T47D (cell line): ENCODE data around the gene SLC7A9.
"Not testable (repeated sequence)": the region's sequence is repeated elsewhere in the genome, so short reads cannot be mapped to it uniquely, and the experiment has no call there.

Source experiments
- DNase-seq, 2 experiments: peaks; one replicate each; pipeline versions ENCODE4 v3.0.0 to v3.0.0-alpha.2; 2011 to 2012; ENCODE audit warnings: low read depth in 1 of 2, low spot score in 1 of 2
- JUND ChIP-seq: IDR thresholded peaks from 2 replicates; pipeline ENCODE4 v1.6.1; 2012; ENCODE audit warnings: low read depth
- in situ Hi-C: cut with HindIII; loops from 2 replicates; pipeline ENCODE4 v1.10.0; 2016; ENCODE audit warnings: low sequenced_read_pairs, low pct_unique_long_range_greater_than_20kb

The SLC7A9 gene

GRCh38 chr19:32877977-32878745 is 8.6 kb upstream of the SLC7A9 start:
- in situ Hi-C loops, result no loop called here
- TF ChIP-seq JUND, result no peak
- DNase-seq, result no peak

DNA sequence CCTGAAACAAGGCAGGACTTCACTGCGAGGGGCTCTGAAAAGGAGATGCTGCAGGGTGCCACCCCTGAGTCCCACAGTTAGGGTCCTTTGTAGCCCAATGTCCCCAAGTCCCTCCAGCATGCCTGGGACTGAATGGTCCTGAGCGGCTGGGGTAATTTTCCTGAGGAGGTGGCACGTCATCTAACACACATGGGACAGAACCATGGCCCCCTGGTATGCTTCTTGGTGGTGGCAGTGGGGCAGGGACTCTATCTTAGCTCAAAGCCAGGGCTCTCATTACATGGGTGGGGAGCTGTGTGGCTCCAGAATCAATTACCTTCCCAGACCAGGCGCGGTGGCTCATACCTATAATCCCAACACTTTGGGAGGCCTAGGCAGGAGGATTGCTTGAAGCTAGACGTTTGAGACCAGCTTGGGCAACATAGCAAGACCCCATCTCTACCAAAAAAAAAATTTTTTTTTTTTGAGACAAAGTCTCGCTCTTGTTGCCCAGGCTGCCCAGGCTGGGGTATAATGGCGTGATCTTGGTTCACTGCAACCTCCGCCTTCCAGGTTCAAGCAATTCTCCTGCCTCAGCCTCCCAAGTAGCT is 7.9 kb upstream of the SLC7A9 start:
- no peak for TF ChIP-seq JUND
- in situ Hi-C loops, result no loop called here
- no peak for DNase-seq

DNA sequence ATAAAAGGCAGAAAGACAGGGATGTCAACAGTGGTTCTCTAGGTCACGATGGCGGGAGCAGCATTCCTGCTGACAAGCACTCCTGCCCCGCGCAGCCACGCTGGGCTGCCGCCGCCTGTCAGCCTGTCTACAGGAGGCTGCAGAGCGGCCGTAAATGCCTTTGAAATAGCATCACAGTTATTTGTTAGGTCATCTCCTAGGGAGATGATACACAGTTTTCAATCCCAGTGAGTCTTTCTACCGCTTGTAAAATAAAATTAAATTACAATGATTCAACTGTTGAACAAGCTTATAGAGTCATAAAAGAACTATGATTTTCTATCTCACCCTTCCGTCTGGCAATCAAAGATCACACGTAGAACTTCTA is 7.3 kb upstream of the SLC7A9 start:
- DNase-seq, result no peak
- in situ Hi-C loops, result no loop called here
- no peak for TF ChIP-seq JUND

GRCh38 chr19:32876236-32876918 is 6.8 kb upstream of the SLC7A9 start:
- TF ChIP-seq JUND, result no peak

GRCh38 chr19:32875428-32875827 is 5.9 kb upstream of the SLC7A9 start:
- in situ Hi-C loops, result no loop called here
- no peak for DNase-seq
- TF ChIP-seq JUND, result no peak

More at GRCh38 chr19:32876236-32876918, 6.8 kb upstream of the SLC7A9 start:
- in situ Hi-C loops, result no loop called here
- no peak for DNase-seq

DNA sequence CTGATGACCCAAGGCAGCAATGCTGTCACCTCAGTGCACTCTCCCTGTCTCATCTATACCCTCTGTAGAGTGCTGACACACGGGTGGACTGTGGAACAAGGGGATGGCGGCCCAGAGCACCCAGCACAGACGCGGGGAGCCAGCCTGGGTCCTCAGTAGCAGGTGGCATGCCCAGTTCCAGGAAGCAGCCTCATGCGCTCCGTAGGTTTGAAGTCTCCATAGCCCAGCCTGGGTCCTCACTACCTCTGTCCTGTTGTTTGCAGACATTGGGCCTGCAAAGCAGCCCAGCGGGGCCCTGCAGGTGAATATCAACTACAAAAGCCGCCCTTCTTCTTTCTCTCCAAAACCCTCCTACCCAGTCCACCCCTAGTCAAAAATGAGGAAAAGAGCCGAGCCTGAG is 5.0 kb upstream of the SLC7A9 start:
- TF ChIP-seq JUND, result no peak
- DNase-seq, result no peak
- in situ Hi-C loops, result no loop called here

- in situ Hi-C loops, result no loop called here
- DNase-seq, result no peak
- TF ChIP-seq JUND, result no peak
Measured at GRCh38 chr19:32873247-32873959, 3.8 kb upstream of the SLC7A9 start.

DNA sequence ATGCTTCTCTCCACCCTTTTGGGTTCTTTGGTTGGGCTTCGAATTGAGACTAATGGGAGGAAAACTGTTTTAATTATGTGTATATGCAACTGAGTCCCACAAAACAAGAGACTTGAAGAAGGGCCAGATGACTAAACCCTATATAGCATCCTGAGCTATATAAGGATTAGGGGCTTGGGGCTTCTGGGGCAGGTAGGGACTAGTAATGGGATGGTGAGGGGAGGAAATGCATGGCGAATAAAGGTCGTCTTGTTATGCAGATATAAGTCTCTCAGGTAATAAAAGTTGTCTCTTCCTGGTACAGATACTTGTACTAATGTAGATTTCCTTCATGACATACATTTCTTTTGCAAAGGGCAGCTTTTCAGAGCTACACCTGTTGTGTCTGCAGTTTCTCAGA is 2.8 kb upstream of the SLC7A9 start:
- DNase-seq, result no peak
- in situ Hi-C loops, result no loop called here
- TF ChIP-seq JUND, result no peak

DNA sequence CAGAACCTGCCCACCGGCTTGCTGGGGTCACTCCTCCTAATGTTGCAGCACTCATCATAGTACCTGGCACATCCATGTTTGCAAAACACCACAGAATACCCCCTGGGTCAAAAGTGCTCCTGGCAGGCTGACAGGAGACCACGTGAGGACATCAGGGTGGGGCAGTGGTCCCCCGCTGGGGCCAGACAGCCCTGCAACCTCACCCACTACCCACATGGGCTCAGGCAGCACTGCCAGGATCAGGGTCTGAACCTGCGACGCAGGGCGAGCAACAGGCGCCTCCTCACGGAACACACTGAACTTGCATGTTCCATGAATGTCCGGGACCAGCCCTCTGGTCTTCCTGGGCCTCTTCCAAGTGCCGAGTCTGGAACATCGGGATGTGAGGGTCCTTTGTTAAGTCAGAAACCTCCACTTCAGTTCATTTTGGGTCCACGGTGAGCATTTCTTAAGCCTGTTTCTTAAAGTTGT is 1.4 kb upstream of the SLC7A9 start:
- no peak for DNase-seq
- in situ Hi-C loops, result no loop called here
- TF ChIP-seq JUND, result no peak

DNA sequence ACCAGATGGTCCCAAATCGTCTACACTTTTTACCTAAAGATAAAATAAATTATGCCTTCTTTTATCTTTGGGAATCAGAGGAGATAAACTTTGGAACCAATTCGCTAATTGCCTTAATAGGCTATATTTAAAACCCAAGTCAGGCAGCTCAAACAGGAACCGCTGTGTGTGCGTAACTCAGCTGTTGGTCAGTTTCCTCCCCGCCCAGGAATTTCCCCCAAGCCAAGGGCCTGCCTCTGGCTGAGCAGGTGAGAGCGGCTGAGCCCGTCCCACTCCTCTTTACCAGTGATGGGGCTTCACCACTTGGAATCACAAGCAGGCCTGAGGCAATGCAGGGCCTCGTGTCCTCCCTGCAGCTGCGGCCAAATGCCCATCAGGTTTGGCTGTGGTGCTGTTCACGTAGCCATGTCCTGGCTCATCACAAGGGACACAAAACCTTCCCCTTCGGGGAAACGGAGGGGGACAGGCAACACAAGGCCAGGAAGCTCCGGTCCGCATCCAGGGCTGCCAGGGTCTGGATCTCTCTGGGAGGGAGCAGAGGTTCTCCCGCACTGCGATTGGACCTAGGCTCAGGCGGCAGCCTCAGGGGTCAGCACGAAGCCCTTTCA is 503 bp upstream of the SLC7A9 start:
- no peak for TF ChIP-seq JUND
- DNase-seq, result no peak
- in situ Hi-C loops, result no loop called here

GRCh38 chr19:32868206-32868950 is 1.2 kb downstream of the SLC7A9 start:
- in situ Hi-C loops, result no loop called here
- DNase-seq, result no peak
- no peak for TF ChIP-seq JUND

GRCh38 chr19:32867436-32867835 is 2.1 kb downstream of the SLC7A9 start:
- in situ Hi-C loops, result not testable (repeated sequence)

More at GRCh38 chr19:32867436-32867835, 2.1 kb downstream of the SLC7A9 start:
- DNase-seq, result not testable (repeated sequence)
